DND-41 (cell line): Measurements from ENCODE around the gene TSHR.

ENCODE experiments used
- ATAC-seq: fragments of 200-7000 bp; cut with Tn5 transposase; 3 replicates; pipeline ENCODE4 v1.9.1; 2021; ENCODE audit warnings: low read depth; ENCODE audit not compliant: insufficient read depth
- DNase-seq: peaks from one replicate; pipeline ENCODE4 v3.0.0-alpha.2; 2020
- H2AFZ ChIP-seq: 2 replicates; pipeline ENCODE4 v1.6.0; 2012; ENCODE audit warnings: low read depth, low read length
- H3K27ac ChIP-seq: 2 replicates; pipeline ENCODE4 v1.5.1; 2012; ENCODE audit warnings: low read length, inconsistent platforms
- H3K27me3 ChIP-seq: fragments of 200-600 bp; sonication (generic); 2 replicates; pipeline ENCODE4 v1.6.0; 2012; ENCODE audit warnings: low read length, mild to moderate bottlenecking, inconsistent platforms; ENCODE audit not compliant: insufficient read depth, poor library complexity
- H3K36me3 ChIP-seq: 2 replicates; pipeline ENCODE4 v1.5.1; 2012; ENCODE audit warnings: low read length, inconsistent platforms; ENCODE audit not compliant: insufficient read depth
- H3K4me1 ChIP-seq: 2 replicates; pipeline ENCODE4 v1.5.1; 2012; ENCODE audit warnings: mild to moderate bottlenecking, low read length; ENCODE audit not compliant: insufficient read depth
- H3K4me2 ChIP-seq: 2 replicates; pipeline ENCODE4 v1.6.0; 2012; ENCODE audit warnings: mild to moderate bottlenecking, moderate library complexity, low read length, inconsistent platforms; ENCODE audit not compliant: insufficient read depth
- H3K4me3 ChIP-seq, 2 experiments: fragments of 200-600 bp in 1 of 2; shearing (Covaris generic) in 1 of 2; 2 replicates each; pipeline ENCODE4 v1.5.1; 2012 to 2016; ENCODE audit warnings: inconsistent platforms in 2 of 2, low read length in 2 of 2, mild to moderate bottlenecking in 2 of 2, low read depth in 1 of 2, moderate library complexity in 1 of 2
- H3K79me2 ChIP-seq: 2 replicates; pipeline ENCODE4 v1.6.0; 2012; ENCODE audit warnings: low read length, inconsistent platforms; ENCODE audit not compliant: insufficient read depth
- H3K9ac ChIP-seq: 2 replicates; pipeline ENCODE4 v1.6.0; 2012; ENCODE audit warnings: low read depth, mild to moderate bottlenecking, inconsistent platforms, low read length, moderate library complexity
- H3K9me3 ChIP-seq: 2 replicates; pipeline ENCODE4 v1.5.1; 2012; ENCODE audit warnings: low read length, moderate library complexity, mild to moderate bottlenecking, inconsistent platforms; ENCODE audit not compliant: insufficient read depth, severe bottlenecking
- H4K20me1 ChIP-seq: 2 replicates; pipeline ENCODE4 v1.6.0; 2012; ENCODE audit warnings: low read length; ENCODE audit not compliant: insufficient read depth
- CTCF ChIP-seq: IDR thresholded peaks from 2 replicates; pipeline ENCODE4 v1.5.1; 2012; ENCODE audit warnings: borderline replicate concordance, low read length, moderate library complexity, mild to moderate bottlenecking; ENCODE audit not compliant: poor library complexity, severe bottlenecking; ENCODE audit errors: extremely low read depth
- EZH2 ChIP-seq: IDR thresholded peaks from 3 replicates; pipeline ENCODE4 v1.6.1; 2012; ENCODE audit warnings: borderline replicate concordance, low read depth, mild to moderate bottlenecking, moderate library complexity, low read length, inconsistent platforms; ENCODE audit not compliant: severe bottlenecking

Gene TSHR

GRCh38 chr14:81176241-81176640 is 220.8 kb downstream of the TSHR start:
- Histone ChIP-seq H3K27me3 (no peaks in the 10 kb centered on the region), H3K9ac (no peak overlapping the region), H3K9me3 (no peaks in the 10 kb centered on the region), H3K4me1 (peaks cover 11% of the 10 kb centered on the region), H3K36me3 (peaks cover 23% of the 10 kb centered on the region), H3K4me3 (no peak overlapping the region), H3K79me2 (peaks cover 2% of the 10 kb centered on the region; the same call in 1 of the 2 replicates), H2AFZ (no peak overlapping the region), H4K20me1 (no peaks in the 10 kb centered on the region; the same call in 1 of the 2 replicates), H3K27ac (no peak overlapping the region), H3K4me2 (no peak overlapping the region)
- no peak for DNase-seq
- TF ChIP-seq CTCF (no peak), EZH2 (no peak)
- no peak for ATAC-seq

GRCh38 chr14:81177225-81177624 is 221.8 kb downstream of the TSHR start:
- no peaks in the 10 kb centered on the region for H3K27me3 ChIP-seq
- no peak overlapping the region for H3K27ac ChIP-seq
- no peak overlapping the region for H3K4me2 ChIP-seq
- TF ChIP-seq CTCF (no peak), EZH2 (no peak)
- no peak overlapping the region for H3K9ac ChIP-seq
- no peak for DNase-seq
- peaks cover 1% of the 10 kb centered on the region; the same call in 1 of the 2 replicates for H3K4me1 ChIP-seq
- no peak overlapping the region for H2AFZ ChIP-seq
- peaks cover 5% of the 10 kb centered on the region; the same call in 1 of the 2 replicates for H3K79me2 ChIP-seq
- ATAC-seq = no peak
- H4K20me1 ChIP-seq = no peaks in the 10 kb centered on the region; the same call in 1 of the 2 replicates
- no peak overlapping the region for H3K4me3 ChIP-seq
- no peaks in the 10 kb centered on the region for H3K9me3 ChIP-seq
- H3K36me3 ChIP-seq = peaks cover 32% of the 10 kb centered on the region

GRCh38 chr14:81178063-81178462 is 222.6 kb downstream of the TSHR start:
- Histone ChIP-seq H3K27me3 (no peaks in the 10 kb centered on the region), H2AFZ (no peak overlapping the region), H3K4me3 (no peak overlapping the region), H3K79me2 (peaks cover 14% of the 10 kb centered on the region; the same call in 1 of the 2 replicates), H3K27ac (no peak overlapping the region), H3K4me1 (no peaks in the 10 kb centered on the region), H3K9ac (no peak overlapping the region), H4K20me1 (no peaks in the 10 kb centered on the region; the same call in 1 of the 2 replicates), H3K9me3 (no peaks in the 10 kb centered on the region), H3K4me2 (no peak overlapping the region), H3K36me3 (peaks cover 41% of the 10 kb centered on the region)
- ATAC-seq = no peak
- DNase-seq = no peak
- TF ChIP-seq CTCF = no peak
- TF ChIP-seq EZH2 = no peak
